Activated T-cell treated with anti-CD3 and anti-CD28 coated beads, Interleukin-2, amount 50 U/mL, for 1 hour (primary cell): Measurements from ENCODE around the gene IPO8.

Source experiments
- DNase-seq: peaks from one replicate; pipeline ENCODE4 v3.0.0-alpha.2; 2020

IPO8 gene

DNA sequence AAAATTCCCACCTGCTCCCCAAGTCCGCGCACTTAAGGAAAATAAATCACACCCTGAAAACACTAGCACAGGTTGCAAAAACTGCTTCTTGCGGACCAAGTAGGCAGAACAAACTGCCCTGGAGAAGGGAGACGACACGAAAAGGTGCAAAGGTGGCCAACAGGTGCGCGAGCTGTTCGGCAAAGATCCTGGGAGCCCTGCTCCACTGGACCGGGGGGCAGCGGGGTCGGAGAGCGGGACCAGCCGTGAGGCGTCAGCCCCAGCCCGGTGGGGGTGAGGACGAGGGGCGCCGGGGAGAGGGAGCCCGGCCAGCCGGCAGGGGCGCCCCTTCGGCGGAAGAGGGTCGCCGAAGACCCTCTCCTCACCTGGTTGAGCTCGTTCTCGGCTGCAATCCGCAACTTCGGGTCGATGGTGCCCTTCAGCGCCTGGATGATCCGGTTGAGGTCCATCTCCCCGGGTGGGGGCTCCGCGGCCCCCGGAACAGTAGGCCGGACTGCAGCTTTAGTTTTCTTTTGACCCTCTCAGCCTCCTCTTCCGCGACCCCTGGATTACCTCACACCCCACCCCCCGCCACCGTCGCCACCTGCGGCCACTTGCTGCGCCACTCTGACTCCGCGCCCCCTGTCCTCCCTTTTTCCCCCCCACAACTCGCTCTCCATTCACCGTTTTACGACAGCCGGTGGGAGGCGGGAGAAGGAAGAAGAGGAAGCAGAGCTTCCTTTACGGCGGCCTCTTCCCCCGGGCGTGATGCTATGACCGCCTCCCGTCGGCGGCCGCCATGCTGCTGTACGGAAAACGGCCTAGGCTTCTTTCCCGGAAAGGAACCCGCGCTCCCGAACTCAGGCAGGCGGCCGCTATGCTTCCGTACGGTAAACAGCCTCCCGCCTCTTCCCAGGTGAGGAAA lies at the start of gene IPO8:
Gene IPO8 (minus strand): TSS at position 671 of the 904 bp plus-strand sequence. CDS start 222 bp downstream, at position 449.
- peak; percentile 82 for DNase-seq

DNA sequence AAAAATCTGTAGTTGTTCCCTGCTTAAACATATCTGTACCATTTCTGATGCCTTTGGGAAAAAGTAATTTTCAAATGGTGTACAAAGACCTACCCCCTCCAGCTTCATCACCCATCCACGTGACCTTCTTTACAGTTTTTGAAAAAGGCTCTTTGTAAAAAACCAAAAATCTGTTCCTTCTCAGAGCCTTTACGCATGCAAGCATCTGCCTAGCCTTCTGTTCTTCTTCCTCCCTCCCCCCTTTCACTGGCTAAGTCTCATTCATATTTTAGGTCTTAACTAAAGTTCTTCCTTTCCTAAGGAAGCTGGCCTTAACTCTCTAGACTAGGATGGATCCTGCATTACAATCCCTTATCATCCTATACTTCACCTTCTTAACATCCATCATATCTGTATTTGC lies 48.7 kb upstream of the IPO8 start:
- DNase-seq, result no peak

DNA sequence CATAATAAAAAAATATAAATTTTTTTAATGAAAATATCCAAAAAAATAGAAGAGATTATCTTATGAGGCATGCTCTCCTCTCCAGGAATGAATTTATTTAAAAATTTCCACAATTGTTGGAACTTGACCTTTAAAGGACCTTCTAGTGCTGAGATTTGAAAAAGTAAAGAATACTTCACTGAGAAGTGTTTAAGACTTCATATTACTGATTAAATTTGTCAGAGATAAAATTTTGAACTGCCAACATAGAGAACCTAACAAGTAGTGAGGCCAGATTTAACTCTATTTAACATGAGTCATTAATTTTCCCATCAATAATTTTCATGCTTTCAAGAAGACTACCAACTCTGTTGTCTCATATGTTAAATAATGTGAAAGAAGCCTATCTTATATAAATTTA lies 44.6 kb upstream of the IPO8 start:
- DNase-seq, result no peak

DNA sequence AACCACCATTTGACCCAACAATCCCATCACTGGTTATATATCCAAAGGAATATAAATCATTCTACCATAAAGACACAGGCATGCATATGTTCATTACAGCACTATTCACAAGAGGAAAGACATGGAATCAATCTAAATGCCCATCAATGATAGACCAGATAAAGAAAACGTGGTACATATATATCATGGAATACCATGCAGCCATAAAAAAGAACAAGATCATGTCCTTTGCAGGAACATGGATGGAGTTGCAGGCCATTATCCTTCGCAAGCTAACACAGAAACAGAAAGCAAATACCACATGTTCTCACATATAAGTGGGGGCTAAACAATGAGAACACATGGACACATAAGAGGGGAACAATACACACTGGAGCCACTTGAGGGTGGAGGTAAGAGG lies 43.4 kb upstream of the IPO8 start:
- no peak for DNase-seq

DNA sequence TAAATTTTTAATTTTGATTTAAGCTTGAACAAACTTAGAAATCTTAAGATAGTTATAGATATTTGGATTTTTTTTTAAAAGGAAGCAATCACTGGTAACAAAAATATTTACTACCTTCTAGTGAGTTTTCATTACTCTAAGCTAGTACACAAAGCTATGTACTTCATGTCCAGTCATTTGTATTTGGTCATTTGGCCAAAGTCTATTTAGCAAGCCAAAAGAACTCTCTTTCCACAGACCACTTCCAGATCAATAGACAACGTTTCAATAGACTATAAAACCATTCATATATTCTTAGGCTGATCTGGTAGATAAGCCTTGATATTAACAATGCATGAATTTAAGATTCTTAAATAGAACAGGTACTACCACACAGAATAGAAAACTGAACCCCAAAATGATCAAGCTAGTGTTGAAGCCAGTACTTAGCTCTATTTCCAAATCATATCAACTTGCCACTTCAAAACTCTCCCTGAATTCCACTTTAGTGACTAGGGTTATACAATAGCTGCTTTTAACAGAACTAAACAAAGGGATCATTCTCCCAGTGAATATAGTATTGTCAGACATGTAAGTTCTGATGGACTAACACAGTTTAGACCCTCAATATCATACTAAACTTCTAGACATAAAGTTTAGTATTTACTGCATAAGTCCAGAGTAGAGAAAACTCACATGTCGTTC lies 37.4 kb upstream of the IPO8 start:
- DNase-seq, result no peak

DNA sequence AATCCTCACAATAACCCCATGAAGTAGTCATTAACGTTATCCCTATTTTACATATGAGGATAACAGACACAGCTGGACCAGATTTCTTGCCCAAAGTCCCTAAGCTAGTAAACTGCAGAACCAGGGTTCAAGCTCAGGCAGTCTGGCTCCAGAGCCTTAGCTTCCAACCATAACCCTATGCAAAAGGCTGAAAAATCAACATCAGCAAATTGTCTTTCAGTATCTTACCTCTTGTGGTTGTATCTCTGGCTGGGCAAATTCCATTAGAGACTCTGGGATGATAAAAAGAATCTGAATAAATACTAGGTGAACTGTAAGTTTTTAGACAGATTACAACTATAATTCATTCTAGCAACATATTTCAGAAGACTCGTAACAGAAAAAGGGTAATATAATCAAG lies 34.3 kb upstream of the IPO8 start:
- no peak for DNase-seq

DNA sequence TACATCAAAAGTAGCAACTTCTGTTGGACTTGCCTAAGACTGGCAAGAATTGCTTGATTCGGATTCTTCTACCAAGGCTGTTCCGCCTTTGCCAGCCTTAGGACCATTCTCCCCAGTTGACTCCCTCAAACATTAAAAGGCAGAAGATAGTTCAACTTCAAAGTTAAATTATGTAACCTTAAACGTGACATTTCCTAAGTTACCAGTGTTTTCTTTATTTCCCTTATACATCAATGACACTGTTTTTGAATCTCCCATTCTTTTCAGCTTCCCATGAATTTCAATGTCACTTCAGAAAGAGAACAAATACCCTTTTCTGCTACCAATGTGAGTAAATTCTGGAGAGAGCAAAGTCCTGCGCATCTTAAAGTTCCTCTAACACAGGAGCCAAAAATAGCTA lies 33.9 kb upstream of the IPO8 start:
- no peak for DNase-seq

DNA sequence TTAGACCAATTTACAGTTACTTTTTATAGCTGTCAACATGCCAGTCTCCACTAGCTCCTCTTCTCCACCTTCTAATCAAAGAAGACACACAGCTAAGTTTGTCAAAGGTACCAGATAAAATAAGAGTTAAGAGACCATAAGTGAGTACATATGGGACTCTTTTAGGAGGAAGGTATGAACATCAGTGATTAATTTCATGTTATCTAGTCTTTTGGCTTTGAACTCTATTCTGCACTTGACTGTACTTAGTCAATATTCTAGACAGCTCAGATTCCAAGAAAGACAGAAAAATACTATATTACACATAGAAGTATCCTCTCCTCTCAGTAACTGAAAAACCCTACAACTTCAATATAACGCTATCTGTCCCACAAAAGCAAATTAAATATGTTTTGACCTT lies 31.0 kb upstream of the IPO8 start:
- no peak for DNase-seq

DNA sequence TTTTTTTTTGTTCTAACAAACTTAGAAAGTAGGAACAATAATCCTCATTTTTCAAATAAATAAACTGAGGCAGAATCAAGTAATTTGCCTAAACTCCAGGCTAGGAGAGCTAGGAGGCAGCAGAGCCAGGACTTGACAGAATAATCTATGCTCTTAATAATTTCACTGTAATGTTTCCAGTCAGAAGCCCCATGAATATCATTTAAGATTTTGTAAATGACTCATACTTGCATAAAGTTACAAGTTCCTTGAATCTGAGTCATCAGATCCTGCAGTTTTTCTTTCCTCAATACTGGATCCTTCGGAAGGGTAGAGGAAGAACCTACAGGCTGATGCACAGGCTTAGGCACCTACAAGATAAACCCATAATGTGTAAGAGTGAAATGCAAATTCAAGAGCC lies 30.1 kb upstream of the IPO8 start:
- DNase-seq, result no peak

DNA sequence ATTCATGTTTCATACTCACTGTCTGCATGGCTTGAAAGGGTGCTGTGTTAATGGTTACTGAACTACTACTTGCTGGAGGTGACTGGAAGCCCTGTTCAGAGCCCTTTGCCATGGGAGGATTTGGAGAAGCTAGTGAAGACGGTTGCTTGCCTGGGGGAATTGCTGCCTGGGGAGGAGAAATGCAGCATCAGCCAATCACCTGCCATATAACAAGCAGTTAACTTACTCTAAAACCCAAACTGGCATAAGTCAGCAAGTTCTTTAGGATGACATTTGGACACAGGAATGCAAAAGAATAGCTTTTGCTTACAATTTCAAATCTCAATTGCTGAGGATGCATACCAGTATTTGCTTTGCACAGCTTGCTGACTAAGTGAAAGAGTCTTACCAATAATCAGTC lies 23.4 kb upstream of the IPO8 start:
- DNase-seq, result no peak

DNA sequence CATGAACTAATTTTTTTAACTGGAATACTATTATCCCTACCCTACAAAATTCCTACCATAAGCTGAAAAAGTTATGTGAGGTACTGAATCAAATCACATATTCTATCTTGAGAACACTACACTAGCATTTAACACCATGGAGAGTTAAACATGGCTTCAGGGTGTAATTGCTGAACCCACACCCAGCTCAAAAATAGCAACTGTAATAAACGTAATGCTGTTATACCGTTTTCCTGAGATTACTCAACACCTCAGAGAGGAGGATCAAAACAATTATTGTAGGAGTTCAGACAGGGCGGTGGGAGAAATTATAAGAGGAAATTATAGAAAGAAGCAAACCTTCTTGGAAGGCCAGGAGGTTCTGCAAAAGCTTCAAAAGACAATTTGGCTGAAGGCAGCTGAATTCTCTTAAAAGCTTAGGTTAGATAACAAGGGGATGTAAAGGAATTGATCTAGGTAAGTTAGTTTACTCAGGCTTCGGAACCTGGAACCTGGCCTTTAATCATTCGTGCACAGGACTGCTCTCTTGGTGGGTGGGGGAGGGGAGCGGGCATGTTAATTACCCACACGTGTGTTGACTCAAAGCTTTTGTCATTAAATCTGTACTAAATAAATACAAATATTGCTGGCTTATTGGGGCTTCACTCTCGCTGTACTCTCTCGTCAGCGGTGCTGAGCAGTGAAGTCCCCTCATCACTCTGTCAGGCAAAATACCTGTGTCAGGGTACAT lies 12.1 kb upstream of the IPO8 start:
- DNase-seq, result no peak

DNA sequence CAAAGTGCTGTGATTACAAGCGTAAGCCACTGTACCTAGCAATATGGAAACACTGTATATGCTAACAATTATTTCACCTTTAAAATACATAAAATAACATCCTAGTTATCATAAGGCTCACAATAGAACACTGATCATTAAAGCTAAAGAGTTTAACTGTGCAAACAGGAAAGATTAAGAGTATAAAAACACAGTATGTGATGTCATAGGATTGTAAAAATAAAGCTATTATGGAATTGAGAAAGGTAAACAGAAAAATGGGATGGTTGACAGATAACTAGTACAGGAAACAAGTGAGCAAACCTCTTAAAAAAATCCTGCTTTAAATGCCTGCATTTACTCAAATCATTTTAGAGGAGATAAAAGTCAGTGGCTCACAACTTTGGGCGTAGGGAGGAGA lies 10.8 kb upstream of the IPO8 start:
- no peak for DNase-seq

DNA sequence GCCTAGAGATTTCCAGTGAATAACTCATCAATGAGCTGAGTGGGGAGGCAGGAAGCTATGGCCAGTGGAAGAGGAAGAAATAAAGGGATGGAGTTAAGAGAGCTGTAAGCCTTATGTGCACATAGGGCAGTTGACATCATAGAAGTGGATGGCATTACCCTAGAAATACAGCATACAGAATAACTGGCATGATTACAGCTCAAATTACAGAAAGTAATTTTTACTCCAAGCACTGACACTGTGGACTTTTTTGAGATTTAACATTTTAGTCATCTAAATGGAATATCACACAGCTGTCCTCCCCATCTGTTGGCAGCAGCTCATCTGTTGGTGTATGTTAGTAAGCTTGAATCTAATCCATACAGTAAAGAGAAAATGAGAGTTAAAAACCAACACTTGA lies 5.4 kb upstream of the IPO8 start:
- DNase-seq, result no peak

DNA sequence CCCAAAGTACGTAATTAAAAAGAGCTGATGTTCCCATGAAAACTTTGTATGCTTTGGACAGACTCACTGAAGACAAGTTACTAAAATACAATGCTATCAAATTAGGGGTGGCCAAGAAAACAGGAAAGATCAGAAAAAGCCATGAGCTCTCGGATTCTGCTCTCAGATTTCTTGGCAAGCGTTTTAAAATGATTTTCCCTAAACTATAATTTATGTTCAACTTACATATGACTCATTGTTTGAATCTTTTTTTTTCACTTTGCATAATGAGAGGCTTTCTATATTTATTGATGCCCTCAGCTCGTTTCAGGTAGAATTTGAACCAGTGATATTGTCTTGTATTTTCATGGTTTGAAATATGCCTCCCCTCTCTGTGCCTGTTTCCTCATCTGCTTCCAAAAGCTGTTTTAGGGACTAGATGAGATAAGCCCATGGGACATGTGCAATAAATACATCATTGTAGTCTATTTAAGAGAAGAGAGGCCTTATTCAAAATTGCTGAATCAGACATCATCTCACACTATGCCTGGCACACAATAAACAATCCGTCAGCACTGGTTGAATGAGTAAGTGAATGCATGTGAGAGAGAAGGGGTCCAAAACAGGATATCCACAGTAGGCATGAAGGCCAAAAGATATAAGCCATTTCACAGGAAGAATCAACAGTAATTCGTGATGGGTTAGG lies 4.7 kb upstream of the IPO8 start:
- DNase-seq, result no peak

DNA sequence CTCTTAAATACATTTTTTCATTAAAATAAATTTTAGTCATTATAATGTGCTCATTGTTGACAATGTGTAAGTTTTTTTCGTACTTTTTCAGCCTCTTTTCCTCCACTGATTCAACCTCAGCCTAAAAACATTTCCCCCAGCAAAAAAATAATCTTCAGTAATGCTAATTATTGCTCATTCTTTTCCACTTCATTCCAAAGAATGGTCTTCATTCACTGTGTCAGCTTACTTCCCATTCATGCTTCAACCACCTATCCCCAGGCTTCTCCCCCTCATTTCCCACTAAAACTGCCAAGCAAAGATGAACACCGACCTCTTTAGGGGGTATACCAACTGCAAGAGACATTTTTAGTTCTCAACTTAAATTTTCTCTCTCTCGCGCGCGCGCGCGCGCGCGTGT lies 2.7 kb upstream of the IPO8 start:
- DNase-seq, result no peak

DNA sequence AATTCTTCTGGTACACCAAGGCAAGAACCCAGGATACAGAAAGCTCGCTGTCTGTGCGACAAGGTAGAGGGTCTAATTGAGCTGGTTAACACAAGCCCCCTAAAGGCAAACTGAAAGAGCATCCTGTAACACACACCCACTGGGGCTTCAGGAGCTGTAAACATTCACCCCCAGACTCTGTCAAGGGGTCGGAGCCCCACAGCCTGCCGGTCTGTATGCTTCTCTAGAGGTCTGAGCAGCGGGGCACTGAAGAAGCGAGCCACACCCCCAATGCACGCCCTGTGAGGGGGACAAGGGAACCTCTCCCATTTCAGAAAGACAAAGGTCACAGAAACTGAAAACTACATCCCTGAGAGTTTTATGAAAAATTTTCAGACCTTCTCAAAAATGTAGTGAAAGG lies 1.3 kb upstream of the IPO8 start:
- no peak for DNase-seq

DNA sequence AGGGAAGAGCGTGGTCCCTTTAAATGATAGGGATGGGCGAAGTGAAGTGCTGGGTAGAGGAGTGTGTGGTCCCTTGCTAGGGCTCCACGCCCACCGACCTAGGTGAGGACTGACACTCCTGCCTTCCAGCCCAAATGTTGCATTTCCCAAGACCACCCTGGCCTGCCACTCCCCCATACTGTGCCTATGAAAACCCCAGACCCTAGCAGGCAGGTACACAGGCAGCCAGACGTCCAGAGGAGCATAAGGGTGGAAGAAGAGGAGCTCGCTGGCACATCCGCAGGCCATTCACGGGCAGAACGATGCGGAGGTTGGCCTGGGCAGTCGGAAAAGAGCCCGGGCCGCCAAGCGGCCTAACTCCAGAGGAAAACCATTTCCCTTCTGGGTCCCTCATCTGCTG lies 817 bp upstream of the IPO8 start:
- DNase-seq, result no peak

DNA sequence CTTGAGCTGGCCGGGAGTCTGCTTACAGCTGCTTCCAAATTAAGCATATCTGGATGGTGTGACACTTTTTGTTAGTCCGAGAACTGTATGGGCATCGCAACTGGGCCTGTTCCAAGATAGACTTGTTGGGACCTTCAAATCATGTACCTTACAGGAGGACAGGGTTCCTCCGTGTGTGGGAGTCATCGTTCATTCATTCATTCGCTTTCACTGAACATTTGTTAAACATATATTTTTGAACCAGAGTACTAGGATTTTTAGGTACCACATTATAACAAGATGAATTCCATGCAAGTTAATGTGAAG lies 387 bp upstream of the IPO8 start:
- no peak for DNase-seq

DNA sequence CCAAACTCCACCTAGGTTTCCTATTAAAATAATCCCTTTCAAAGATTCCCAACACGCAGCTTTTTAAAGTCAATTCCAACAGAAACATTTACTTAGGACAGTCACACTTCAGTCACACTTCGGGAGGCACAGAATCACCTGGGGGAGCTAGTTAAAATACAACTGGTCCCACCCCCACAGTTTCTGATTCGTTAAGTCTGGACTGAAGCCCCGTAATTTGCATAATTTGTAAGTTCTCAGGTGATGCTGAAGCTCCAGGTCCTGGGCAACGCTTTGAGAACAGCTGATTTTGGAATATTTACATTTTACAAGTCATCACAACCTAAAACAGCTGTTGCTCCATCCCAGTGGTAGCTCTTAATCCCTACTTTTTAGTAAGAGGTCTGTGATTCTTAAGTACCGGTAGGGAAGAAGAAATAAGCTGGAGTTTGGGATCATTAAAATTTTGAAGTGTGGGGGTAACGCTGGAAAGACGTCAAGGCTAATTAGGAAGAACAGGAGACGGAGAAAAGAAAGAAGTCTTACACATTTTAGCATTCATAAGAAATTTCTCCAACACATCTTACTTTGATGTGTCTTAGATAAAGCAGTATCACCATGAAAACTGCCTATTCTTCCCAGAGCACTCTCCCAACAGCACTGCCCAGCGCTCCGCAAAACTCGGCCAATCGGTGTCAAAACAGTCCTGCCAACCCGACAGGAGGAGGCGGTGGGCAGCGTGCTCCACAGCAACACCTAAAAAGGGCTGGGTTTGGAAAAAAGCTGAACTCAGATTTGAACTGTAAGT lies 1.1 kb downstream of the IPO8 start:
- no peak for DNase-seq

DNA sequence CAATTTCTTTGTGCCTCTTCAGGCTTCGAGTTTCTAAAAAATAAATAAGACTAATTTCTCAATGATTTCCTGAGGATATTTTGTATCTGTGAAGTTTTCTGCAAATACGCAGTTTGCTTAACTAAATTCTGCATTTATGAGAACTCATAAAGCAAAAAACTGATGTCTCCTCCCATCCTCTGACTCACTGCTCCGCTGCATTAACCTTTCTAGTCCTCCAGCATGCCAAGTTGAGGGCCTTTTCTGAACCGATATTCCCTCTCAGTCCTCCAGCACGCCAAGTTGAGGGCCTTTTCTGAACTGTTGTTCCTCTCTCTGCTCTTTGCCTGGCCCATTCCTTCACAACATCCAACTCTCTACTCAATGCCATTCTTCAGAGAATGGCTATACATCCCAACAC lies 3.2 kb downstream of the IPO8 start:
- no peak for DNase-seq

DNA sequence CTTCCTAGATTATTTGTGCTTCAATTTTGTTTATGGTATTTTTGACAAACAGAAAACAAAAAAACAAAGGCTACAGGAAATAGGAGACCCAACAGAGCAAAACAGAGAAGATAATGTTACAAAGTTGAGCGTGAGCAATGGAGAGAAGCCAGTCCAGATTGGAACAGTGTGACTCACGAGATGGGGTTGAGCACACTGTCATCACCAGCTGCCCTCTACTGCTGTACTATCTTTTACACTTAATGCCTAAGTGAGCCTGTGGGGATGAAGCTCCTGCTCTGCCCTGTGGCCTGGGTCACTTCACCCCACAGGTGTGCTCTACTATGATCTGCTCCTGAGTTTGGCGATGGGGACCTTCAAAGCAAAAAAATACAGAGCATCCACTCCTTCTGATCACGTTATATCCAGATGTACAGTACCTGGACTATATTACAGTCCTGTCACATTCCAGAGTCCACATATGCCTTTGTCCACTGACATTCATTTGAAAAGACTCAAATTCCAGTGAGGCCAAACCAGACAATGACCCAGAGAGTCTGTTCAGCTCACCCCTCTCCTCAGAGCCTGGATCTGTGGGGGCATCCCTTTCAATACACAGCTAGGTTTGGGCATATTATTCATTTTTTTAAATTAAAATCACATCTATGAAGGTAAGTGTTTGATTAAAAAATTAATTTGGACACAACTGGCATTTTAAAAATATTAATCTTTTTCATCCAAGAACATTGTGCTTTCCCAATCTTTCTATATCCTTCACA lies 4.4 kb downstream of the IPO8 start:
- DNase-seq, result no peak
